Trophoblast cell (in vitro differentiated cells and primary cell): Measurements from ENCODE around the gene HRH1.

ENCODE experiments used
- DNase-seq, 2 donors: peaks; one replicate each; pipeline ENCODE4 v3.0.0-alpha.2; 2016
- H2AFZ ChIP-seq: 2 replicates; pipeline ENCODE4 v1.6.1; 2013; ENCODE audit warnings: low read length, moderate library complexity, mild to moderate bottlenecking; ENCODE audit not compliant: insufficient read depth, poor library complexity
- H2AK5ac ChIP-seq: 2 replicates; pipeline ENCODE4 v1.6.1; 2013; ENCODE audit warnings: mild to moderate bottlenecking, low read length
- H2BK120ac ChIP-seq: 2 replicates; pipeline ENCODE4 v1.6.1; 2013; ENCODE audit warnings: low read length, mild to moderate bottlenecking, moderate library complexity; ENCODE audit not compliant: insufficient read depth, poor library complexity
- H2BK12ac ChIP-seq: 2 replicates; pipeline ENCODE4 v1.6.1; 2013; ENCODE audit warnings: mild to moderate bottlenecking, low read length, moderate library complexity
- H2BK5ac ChIP-seq: 2 replicates; pipeline ENCODE4 v1.6.1; 2013; ENCODE audit warnings: low read length, low read depth, moderate library complexity, mild to moderate bottlenecking; ENCODE audit not compliant: poor library complexity
- H3K14ac ChIP-seq: 2 replicates; pipeline ENCODE4 v1.6.1; 2013; ENCODE audit warnings: mild to moderate bottlenecking, low read length
- H3K18ac ChIP-seq: 2 replicates; pipeline ENCODE4 v1.6.1; 2013; ENCODE audit warnings: mild to moderate bottlenecking, low read length
- H3K23ac ChIP-seq: 2 replicates; pipeline ENCODE4 v1.6.1; 2013; ENCODE audit warnings: low read length
- H3K27ac ChIP-seq: 2 replicates; pipeline ENCODE4 v1.5.1; 2013; ENCODE audit warnings: low read depth, mild to moderate bottlenecking, inconsistent platforms, low read length, moderate library complexity
- H3K27me3 ChIP-seq: 2 replicates; pipeline ENCODE4 v1.6.1; 2013; ENCODE audit warnings: inconsistent platforms, mild to moderate bottlenecking, low read length, moderate library complexity; ENCODE audit not compliant: insufficient read depth
- H3K36me3 ChIP-seq, 2 experiments: 1 replicate in 1 of 2; 2 replicates in 1 of 2; pipeline ENCODE4 v1.6.1; 2013; ENCODE audit warnings: low read length in 2 of 2, mild to moderate bottlenecking in 2 of 2, moderate library complexity in 1 of 2; ENCODE audit not compliant: insufficient read depth in 2 of 2, control insufficient read depth in 1 of 2
- H3K4ac ChIP-seq: 2 replicates; pipeline ENCODE4 v1.6.1; 2013; ENCODE audit warnings: low read depth, mild to moderate bottlenecking, low read length, moderate library complexity
- H3K4me1 ChIP-seq, 2 experiments: 1 replicate in 1 of 2; 2 replicates in 1 of 2; pipeline ENCODE4 v1.6.1; 2013; ENCODE audit warnings: low read length in 2 of 2, mild to moderate bottlenecking in 2 of 2, moderate library complexity in 1 of 2; ENCODE audit not compliant: insufficient read depth in 2 of 2, control insufficient read depth in 1 of 2
- H3K4me2 ChIP-seq: 2 replicates; pipeline ENCODE4 v1.6.1; 2013; ENCODE audit warnings: inconsistent platforms, mild to moderate bottlenecking, low read length, moderate library complexity
- H3K4me3 ChIP-seq: 2 replicates; pipeline ENCODE4 v1.5.1; 2013; ENCODE audit warnings: mild to moderate bottlenecking, low read depth, low read length, inconsistent platforms
- H3K79me1 ChIP-seq: one replicate; pipeline ENCODE4 v1.6.1; 2013; ENCODE audit warnings: low read length
- H3K79me2 ChIP-seq: 2 replicates; pipeline ENCODE4 v1.6.1; 2013; ENCODE audit warnings: low read length, mild to moderate bottlenecking; ENCODE audit not compliant: control insufficient read depth, insufficient read depth, poor library complexity
- H3K9ac ChIP-seq: 2 replicates; pipeline ENCODE4 v1.6.1; 2013; ENCODE audit warnings: mild to moderate bottlenecking, low read length
- H3K9me3 ChIP-seq: 2 replicates; pipeline ENCODE4 v1.6.1; 2013; ENCODE audit warnings: low read depth, mild to moderate bottlenecking, control low read depth, inconsistent platforms, low read length; ENCODE audit not compliant: insufficient read depth
- H4K12ac ChIP-seq: 2 replicates; pipeline ENCODE4 v1.6.1; 2013; ENCODE audit warnings: low read depth, mild to moderate bottlenecking, low read length, moderate library complexity
- H4K8ac ChIP-seq: 2 replicates; pipeline ENCODE4 v1.6.1; 2013; ENCODE audit warnings: low read depth, mild to moderate bottlenecking, low read length, moderate library complexity
- H4K91ac ChIP-seq: one replicate; pipeline ENCODE4 v1.6.1; 2013; ENCODE audit warnings: low read depth, mild to moderate bottlenecking, low read length, moderate library complexity
- WGBS: extraction: QIAGEN DNeasy Blood & Tissue Kit; methylation state at CpG from one replicate; pipeline ENCODE4 v1.1.7; 2013; ENCODE audit warnings: missing lambda C conversion rate; ENCODE audit not compliant: insufficient read length, insufficient coverage; ENCODE audit errors: extremely low coverage; 5-methylcytosine and 5-hydroxymethylcytosine counted together

Gene HRH1

DNA sequence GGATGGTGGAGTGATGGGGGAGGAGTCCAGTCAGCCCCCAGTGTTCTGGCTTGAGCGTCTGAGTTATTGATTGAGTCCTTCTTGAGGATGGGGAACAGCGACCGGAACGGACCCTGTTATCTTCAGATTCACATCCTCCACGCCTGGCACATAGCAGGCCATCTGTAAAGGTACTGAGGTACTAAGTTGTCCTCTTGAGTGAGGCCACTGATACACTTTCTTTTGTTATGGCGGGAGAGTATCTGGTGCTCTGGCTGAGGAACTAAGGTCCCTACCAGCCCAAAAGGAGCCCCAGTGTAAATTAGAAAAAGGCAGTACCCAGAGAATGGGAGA lies 16.7 kb upstream of the HRH1 start:
- no CpG with 5 or more reads among the region's 6 CpGs for WGBS
- no peaks in the 10 kb centered on the region for H3K4me1 ChIP-seq
- no peak overlapping the region for H2BK5ac ChIP-seq
- H3K18ac ChIP-seq = no peak overlapping the region
- no peaks in the 10 kb centered on the region for H3K36me3 ChIP-seq
- H4K8ac ChIP-seq = no peak overlapping the region
- no peak overlapping the region for H3K14ac ChIP-seq
- no peak overlapping the region for H3K4ac ChIP-seq
- H2AK5ac ChIP-seq = no peak overlapping the region
- H4K91ac ChIP-seq = no peak overlapping the region
- H3K79me1 ChIP-seq = no peaks in the 10 kb centered on the region
- no peak overlapping the region for H2BK120ac ChIP-seq
- no peaks in the 10 kb centered on the region for H3K27me3 ChIP-seq
- no peak overlapping the region for H2BK12ac ChIP-seq
- no peak overlapping the region for H2AFZ ChIP-seq
- H4K12ac ChIP-seq = no peak overlapping the region
- H3K23ac ChIP-seq = no peak overlapping the region
- no peak overlapping the region for H3K4me2 ChIP-seq
- H3K79me2 ChIP-seq = no peaks in the 10 kb centered on the region
- H3K27ac ChIP-seq = no peak overlapping the region
- no peak overlapping the region for H3K9ac ChIP-seq
- no peak for DNase-seq
- H3K9me3 ChIP-seq = peaks cover 2% of the 10 kb centered on the region
- H3K4me3 ChIP-seq = no peak overlapping the region

GRCh38 chr3:11138371-11138770 lies 15.9 kb upstream of the HRH1 start:
- no peak for DNase-seq
- no peak overlapping the region for H3K4me2 ChIP-seq

GRCh38 chr3:11140030-11140712 lies 14.1 kb upstream of the HRH1 start:
- no peaks in the 10 kb centered on the region for H3K79me2 ChIP-seq
- WGBS = no CpG with 5 or more reads among the region's 13 CpGs
- H3K27me3 ChIP-seq = no peaks in the 10 kb centered on the region
- no peak overlapping the region for H2AFZ ChIP-seq
- no peaks in the 10 kb centered on the region for H3K79me1 ChIP-seq
- no peak for DNase-seq
- H3K9ac ChIP-seq = no peak overlapping the region
- no peak overlapping the region for H3K4me3 ChIP-seq
- H4K91ac ChIP-seq = no peak overlapping the region
- H4K12ac ChIP-seq = no peak overlapping the region
- H4K8ac ChIP-seq = no peak overlapping the region
- H3K23ac ChIP-seq = no peak overlapping the region
- H3K36me3 ChIP-seq = no peaks in the 10 kb centered on the region
- H2BK120ac ChIP-seq = no peak overlapping the region
- H3K4ac ChIP-seq = no peak overlapping the region
- no peak overlapping the region for H3K27ac ChIP-seq
- H3K14ac ChIP-seq = no peak overlapping the region
- H3K4me2 ChIP-seq = no peak overlapping the region
- peaks cover 4% of the 10 kb centered on the region for H3K9me3 ChIP-seq
- H2BK12ac ChIP-seq = no peak overlapping the region
- H3K18ac ChIP-seq = no peak overlapping the region
- no peaks in the 10 kb centered on the region for H3K4me1 ChIP-seq
- H2AK5ac ChIP-seq = no peak overlapping the region
- no peak overlapping the region for H2BK5ac ChIP-seq

More at GRCh38 chr3:11138371-11138770, 15.9 kb upstream of the HRH1 start:
- no peak overlapping the region for H4K12ac ChIP-seq
- no peak overlapping the region for H3K18ac ChIP-seq
- H3K14ac ChIP-seq = no peak overlapping the region
- no peaks in the 10 kb centered on the region for H3K27me3 ChIP-seq
- no peak overlapping the region for H3K4ac ChIP-seq
- no peak overlapping the region for H4K91ac ChIP-seq
- no peak overlapping the region for H4K8ac ChIP-seq
- H2BK12ac ChIP-seq = no peak overlapping the region
- no peaks in the 10 kb centered on the region for H3K4me1 ChIP-seq
- no peaks in the 10 kb centered on the region for H3K36me3 ChIP-seq
- no peak overlapping the region for H2AK5ac ChIP-seq
- no peaks in the 10 kb centered on the region for H3K79me2 ChIP-seq
- no peak overlapping the region for H2BK120ac ChIP-seq
- H3K23ac ChIP-seq = no peak overlapping the region
- H3K27ac ChIP-seq = no peak overlapping the region
- WGBS = no CpG with 5 or more reads among the region's 2 CpGs
- H3K4me3 ChIP-seq = no peak overlapping the region
- no peak overlapping the region for H3K9ac ChIP-seq
- H2AFZ ChIP-seq = no peak overlapping the region
- H3K9me3 ChIP-seq = peaks cover 4% of the 10 kb centered on the region
- H2BK5ac ChIP-seq = no peak overlapping the region
- H3K79me1 ChIP-seq = no peaks in the 10 kb centered on the region

DNA sequence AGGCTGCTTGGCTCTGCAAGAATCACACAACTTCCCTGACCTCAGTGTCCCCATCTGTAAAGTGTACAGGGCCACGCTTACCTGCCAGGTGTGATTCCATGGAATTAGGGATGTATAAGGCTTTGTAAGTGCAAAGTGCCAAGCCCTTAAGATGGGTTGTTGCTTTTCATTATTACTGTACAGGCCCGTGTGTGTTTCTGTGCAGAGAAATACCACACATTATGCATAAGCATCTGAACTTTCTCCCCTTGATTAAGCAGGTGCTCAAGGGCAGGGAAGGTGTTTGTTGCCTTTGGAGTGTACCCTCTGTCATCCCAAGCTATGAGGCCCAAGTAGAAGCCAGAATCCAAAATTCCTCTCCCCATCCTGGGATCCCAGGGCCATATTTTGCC lies 13.6 kb upstream of the HRH1 start:
- no peak overlapping the region for H3K23ac ChIP-seq
- DNase-seq = no peak
- H2AK5ac ChIP-seq = no peak overlapping the region
- H3K9me3 ChIP-seq = peaks cover 4% of the 10 kb centered on the region
- no peaks in the 10 kb centered on the region for H3K36me3 ChIP-seq
- H3K27me3 ChIP-seq = no peaks in the 10 kb centered on the region
- H3K79me1 ChIP-seq = no peaks in the 10 kb centered on the region
- H3K79me2 ChIP-seq = no peaks in the 10 kb centered on the region
- no peak overlapping the region for H4K91ac ChIP-seq
- H4K12ac ChIP-seq = no peak overlapping the region
- H3K18ac ChIP-seq = no peak overlapping the region
- H2BK5ac ChIP-seq = no peak overlapping the region
- no peak overlapping the region for H2AFZ ChIP-seq
- H3K4me1 ChIP-seq = no peaks in the 10 kb centered on the region
- H4K8ac ChIP-seq = no peak overlapping the region
- no peak overlapping the region for H2BK120ac ChIP-seq
- no peak overlapping the region for H3K4me2 ChIP-seq
- no CpG with 5 or more reads among the region's 2 CpGs for WGBS
- no peak overlapping the region for H3K4me3 ChIP-seq
- H3K9ac ChIP-seq = no peak overlapping the region
- H3K14ac ChIP-seq = no peak overlapping the region
- no peak overlapping the region for H2BK12ac ChIP-seq
- no peak overlapping the region for H3K27ac ChIP-seq
- no peak overlapping the region for H3K4ac ChIP-seq
